BJ (cell line): ENCODE data around the gene PHKA2. TPM values are rescaled to one million over a fixed set of nuclear protein-coding genes. Genes with fewer than 3 reads are reported as not detected.

ENCODE experiments used
- CTCF ChIA-PET: fragments of 350-600 bp; formaldehyde crosslinking; extraction: SDS; loops from one replicate; lab custom pipeline; 2021; ENCODE audit warnings: antibody characterized with exemption, inconsistent platforms; lab: Yijun Ruan, JAX
- POLR2A ChIA-PET: fragments of 300-600 bp; sonication (Branson Sonifier 250); formaldehyde crosslinking; extraction: SDS; loops from one replicate; lab custom pipeline; 2021; ENCODE audit warnings: antibody characterized with exemption; lab: Charles Lee
- DNase-seq: peaks from one replicate; pipeline ENCODE4 v3.0.0-alpha.2; 2011; ENCODE audit warnings: low read depth
- H3K27me3 ChIP-seq: 2 replicates; pipeline ENCODE4 v1.6.0; 2011; ENCODE audit warnings: low read length; ENCODE audit not compliant: control insufficient read depth, insufficient read depth
- H3K36me3 ChIP-seq: 2 replicates; pipeline ENCODE4 v1.5.1; 2011; ENCODE audit warnings: low read length; ENCODE audit not compliant: control insufficient read depth, insufficient read depth
- H3K4me3 ChIP-seq: 2 replicates; pipeline ENCODE4 v1.5.1; 2011; ENCODE audit warnings: low read depth, mild to moderate bottlenecking, control low read depth, low read length
- polyA plus RNA-seq: library from polyadenylated mRNA; depleted of rRNA; stranded (reverse); fragments of >200 nt; gene quantifications from 2 replicates; pipeline ENCODE4 v1.2.3, GENCODE V29; 2011
- TF ChIP-seq, protein P1 (sequence below): IDR thresholded peaks from 2 replicates; pipeline ENCODE4 v1.5.1; 2011; ENCODE audit warnings: low read depth, mild to moderate bottlenecking, control low read depth, inconsistent platforms, low read length, moderate library complexity; ENCODE audit not compliant: insufficient read depth

Gene PHKA2
- polyA plus RNA-seq, 1 experiment, result 23.1 TPM

DNA sequence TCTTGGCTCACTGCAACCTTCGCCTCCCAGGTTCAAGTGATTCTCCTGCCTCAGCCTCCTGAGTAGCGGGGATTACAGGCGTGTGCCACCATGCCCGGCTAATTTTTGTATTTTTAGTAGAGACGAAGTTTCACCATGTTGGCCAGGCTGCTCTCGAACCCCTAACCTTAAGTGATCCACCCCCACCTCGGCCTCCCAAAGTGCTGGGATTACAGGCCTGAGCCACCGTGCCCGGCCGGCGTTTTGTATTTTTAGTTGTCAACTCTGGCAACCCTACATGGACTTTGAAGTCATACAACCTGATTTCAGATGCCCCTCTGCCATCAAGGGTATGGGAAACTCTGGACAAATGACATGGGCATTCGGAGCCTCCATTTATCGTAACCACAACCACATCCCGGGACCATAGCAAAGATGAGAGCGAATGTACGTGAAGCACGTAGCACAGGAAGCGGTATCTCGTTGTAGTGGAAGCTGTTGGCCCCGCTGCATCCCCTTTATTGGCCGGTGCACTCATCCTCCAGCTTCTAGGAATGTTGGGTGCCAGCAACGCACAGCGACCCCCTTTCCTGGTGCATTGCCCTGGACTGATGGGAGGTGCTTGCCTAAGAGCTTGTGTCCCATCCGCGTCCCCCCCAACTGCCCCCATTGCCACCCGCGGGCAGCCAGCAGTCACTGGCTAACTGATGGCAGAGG lies 109.2 kb downstream of the PHKA2 start:
- no peak for DNase-seq
- Histone ChIP-seq H3K4me3 (no peak overlapping the region), H3K36me3 (no peaks in the 10 kb centered on the region), H3K27me3 (peaks cover 2% of the 10 kb centered on the region; the same call in 1 of the 2 replicates)
- POLR2A ChIA-PET, result no interaction called here
- CTCF ChIA-PET, result no interaction called here
- TF ChIP-seq, protein P1, sequence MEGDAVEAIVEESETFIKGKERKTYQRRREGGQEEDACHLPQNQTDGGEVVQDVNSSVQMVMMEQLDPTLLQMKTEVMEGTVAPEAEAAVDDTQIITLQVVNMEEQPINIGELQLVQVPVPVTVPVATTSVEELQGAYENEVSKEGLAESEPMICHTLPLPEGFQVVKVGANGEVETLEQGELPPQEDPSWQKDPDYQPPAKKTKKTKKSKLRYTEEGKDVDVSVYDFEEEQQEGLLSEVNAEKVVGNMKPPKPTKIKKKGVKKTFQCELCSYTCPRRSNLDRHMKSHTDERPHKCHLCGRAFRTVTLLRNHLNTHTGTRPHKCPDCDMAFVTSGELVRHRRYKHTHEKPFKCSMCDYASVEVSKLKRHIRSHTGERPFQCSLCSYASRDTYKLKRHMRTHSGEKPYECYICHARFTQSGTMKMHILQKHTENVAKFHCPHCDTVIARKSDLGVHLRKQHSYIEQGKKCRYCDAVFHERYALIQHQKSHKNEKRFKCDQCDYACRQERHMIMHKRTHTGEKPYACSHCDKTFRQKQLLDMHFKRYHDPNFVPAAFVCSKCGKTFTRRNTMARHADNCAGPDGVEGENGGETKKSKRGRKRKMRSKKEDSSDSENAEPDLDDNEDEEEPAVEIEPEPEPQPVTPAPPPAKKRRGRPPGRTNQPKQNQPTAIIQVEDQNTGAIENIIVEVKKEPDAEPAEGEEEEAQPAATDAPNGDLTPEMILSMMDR, result no peak

DNA sequence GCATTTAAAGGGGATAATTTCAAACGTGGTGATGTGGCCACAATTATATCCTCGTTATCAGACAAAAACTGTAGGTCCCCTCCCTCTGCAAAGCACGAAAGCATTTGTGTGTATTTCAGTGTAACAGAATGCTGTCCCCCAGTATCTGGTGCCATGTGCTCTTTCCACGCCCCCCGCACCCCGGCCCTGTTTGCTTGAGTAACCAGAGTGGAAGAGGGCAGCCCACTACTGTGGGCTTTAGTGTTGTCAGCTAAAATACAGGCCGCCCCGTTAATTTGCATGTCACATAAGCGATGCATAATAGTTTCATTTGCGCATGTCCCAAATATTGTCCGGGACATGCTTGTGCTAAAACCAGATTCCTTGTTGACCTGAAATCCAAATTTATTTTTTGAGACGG lies 110.1 kb downstream of the PHKA2 start:
- CTCF ChIA-PET, result interaction anchor here (0.7 to 1.4 kb wide), 2 partner anchors 24 to 460 kb away, joined by 4 read pairs; no protein-coding TSS in a partner anchor
- H3K36me3 ChIP-seq, result no peaks in the 10 kb centered on the region
- POLR2A ChIA-PET, result no interaction called here
- H3K4me3 ChIP-seq, result no peak overlapping the region
- H3K27me3 ChIP-seq, result peaks cover 2% of the 10 kb centered on the region; the same call in 1 of the 2 replicates
- no peak for DNase-seq
- TF ChIP-seq, protein P1, result no peak

DNA sequence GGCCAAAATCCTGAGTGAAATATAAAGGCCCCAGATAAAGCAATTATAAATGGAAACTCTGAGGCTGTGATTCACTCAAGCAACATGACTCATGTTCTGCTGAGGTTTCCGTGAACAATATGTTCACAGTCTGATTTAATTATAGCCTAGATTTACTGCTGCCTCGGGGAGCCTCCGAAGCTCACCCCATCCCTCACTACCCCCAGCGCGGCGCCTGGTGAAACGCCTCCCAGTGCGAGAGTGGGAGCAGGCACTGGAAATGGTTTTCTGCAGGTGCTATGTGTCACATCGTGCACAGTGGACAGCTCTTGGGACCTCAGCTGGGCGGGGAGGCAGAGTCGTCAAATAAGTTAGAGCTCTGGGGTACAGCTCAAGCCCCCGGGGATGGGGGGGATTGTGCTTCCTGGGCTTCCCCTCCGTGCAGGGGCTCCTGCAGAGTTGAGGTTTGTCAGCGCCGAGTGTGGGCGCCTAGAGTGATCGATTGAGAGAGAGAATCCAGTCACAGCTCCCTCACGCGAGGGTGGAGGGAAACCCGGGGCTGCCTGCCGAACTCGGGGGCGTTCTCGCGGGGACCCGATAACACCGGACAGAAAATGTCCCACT lies 110.6 kb downstream of the PHKA2 start:
- TF ChIP-seq, protein P1, result no peak
- DNase-seq, result peak; percentile 15
- H3K36me3 ChIP-seq, result no peaks in the 10 kb centered on the region
- ChIA-PET CTCF (interaction anchor here (0.6 to 1.4 kb wide), 3 partner anchors 24 to 461 kb away, joined by 3 to 4 read pairs (median 4); no protein-coding TSS in a partner anchor), POLR2A (no interaction called here)
- H3K27me3 ChIP-seq, result peaks cover 2% of the 10 kb centered on the region; the same call in 1 of the 2 replicates
- no peak overlapping the region for H3K4me3 ChIP-seq

DNA sequence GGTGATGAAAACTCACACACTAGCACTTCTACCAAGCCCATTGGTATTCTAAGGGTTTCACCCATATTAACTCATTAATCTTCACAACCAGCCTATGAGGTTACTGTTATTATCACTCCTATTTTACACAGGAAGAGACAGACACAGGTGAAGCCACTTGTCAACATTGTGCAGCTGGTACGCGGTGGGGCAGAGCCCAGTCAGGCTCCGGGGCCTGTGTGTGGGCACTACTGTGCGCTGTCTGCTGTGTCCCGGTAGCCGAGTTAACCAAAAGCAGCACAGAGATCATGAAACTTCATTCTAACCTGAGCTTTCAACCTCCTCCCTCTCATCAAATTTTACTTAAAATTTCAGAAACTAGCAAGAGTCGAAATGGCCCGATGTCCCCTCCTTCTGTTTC lies 111.3 kb downstream of the PHKA2 start:
- H3K27me3 ChIP-seq, result peaks cover 2% of the 10 kb centered on the region; the same call in 1 of the 2 replicates
- TF ChIP-seq, protein P1, result no peak
- CTCF ChIA-PET, result interaction anchor here (0.6 to 1.4 kb wide), 2 partner anchors 23 to 45 kb away, joined by 3 to 4 read pairs; no protein-coding TSS in a partner anchor
- no peak overlapping the region for H3K4me3 ChIP-seq
- POLR2A ChIA-PET, result no interaction called here
- no peak for DNase-seq
- no peaks in the 10 kb centered on the region for H3K36me3 ChIP-seq

DNA sequence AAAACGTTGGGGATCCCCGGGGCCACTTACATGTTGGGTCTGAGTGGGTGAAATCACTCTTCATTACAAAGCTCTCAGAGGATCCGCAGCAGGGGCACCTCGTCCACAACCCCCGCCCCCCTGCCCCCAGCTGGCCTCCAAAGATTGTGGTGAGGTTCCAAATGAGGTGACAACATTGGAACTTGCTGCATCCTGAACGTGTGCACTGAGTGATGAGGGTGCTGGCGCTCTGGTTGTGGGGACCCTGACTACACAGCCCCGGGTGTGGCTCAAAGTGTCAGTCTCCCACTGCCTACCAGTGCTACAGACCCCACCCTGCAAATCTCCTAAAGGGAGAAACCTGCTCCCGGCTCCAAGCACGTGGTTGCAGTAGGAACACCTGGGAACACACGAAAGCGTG lies 111.9 kb downstream of the PHKA2 start:
- H3K36me3 ChIP-seq, result no peaks in the 10 kb centered on the region
- TF ChIP-seq, protein P1, result no peak
- H3K4me3 ChIP-seq, result no peak overlapping the region
- no peaks in the 10 kb centered on the region for H3K27me3 ChIP-seq
- CTCF ChIA-PET, result interaction anchor here (0.7 kb wide), 1 partner anchor 284 kb away, joined by 3 read pairs; no protein-coding TSS in a partner anchor
- DNase-seq, result no peak
- POLR2A ChIA-PET, result no interaction called here
